Ovary (tissue), 3 donors: ENCODE measurements around the gene SENP8.

Source experiments
- POLR2A ChIP-seq: fragments of 450-650 bp; IDR thresholded peaks from one replicate; pipeline ENCODE4 v1.6.1; 2017; ENCODE audit warnings: antibody characterized with exemption, mild to moderate bottlenecking, moderate library complexity
- TF ChIP-seq, protein P1 (sequence below), 3 donors: fragments of 450-650 bp in 2 of 3; fragments of 200-600 bp in 1 of 3; IDR thresholded peaks; one replicate each; pipeline versions ENCODE4 v1.5.1 to v1.8.0; 2016 to 2022; ENCODE audit warnings: antibody characterized with exemption in 3 of 3, mild to moderate bottlenecking in 1 of 3
- donor health status: DM: no; HTN: no; CAD: no.

GRCh38 chr15:72110355-72110754 lies 7.8 kb upstream of the SENP8 start:
- TF ChIP-seq POLR2A: no peak
- TF ChIP-seq, protein P1, sequence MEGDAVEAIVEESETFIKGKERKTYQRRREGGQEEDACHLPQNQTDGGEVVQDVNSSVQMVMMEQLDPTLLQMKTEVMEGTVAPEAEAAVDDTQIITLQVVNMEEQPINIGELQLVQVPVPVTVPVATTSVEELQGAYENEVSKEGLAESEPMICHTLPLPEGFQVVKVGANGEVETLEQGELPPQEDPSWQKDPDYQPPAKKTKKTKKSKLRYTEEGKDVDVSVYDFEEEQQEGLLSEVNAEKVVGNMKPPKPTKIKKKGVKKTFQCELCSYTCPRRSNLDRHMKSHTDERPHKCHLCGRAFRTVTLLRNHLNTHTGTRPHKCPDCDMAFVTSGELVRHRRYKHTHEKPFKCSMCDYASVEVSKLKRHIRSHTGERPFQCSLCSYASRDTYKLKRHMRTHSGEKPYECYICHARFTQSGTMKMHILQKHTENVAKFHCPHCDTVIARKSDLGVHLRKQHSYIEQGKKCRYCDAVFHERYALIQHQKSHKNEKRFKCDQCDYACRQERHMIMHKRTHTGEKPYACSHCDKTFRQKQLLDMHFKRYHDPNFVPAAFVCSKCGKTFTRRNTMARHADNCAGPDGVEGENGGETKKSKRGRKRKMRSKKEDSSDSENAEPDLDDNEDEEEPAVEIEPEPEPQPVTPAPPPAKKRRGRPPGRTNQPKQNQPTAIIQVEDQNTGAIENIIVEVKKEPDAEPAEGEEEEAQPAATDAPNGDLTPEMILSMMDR (IDR thresholded peaks at IDR 0.05): no peak
